ENCODE measurements around the gene SH3BP4. TPM values are rescaled to one million over a fixed set of nuclear protein-coding genes. Genes with fewer than 3 reads are reported as not detected.
A peak's percentile ranks its signal among the peaks of the same experiment; 100 is the strongest.

SH3BP4 gene
- total and polyA plus RNA-seq, 2 of the 13 experiments (the other 11 are each of a cell fraction or from before 2014, with no cell fraction given): 34.6 to 99.1 TPM

DNA sequence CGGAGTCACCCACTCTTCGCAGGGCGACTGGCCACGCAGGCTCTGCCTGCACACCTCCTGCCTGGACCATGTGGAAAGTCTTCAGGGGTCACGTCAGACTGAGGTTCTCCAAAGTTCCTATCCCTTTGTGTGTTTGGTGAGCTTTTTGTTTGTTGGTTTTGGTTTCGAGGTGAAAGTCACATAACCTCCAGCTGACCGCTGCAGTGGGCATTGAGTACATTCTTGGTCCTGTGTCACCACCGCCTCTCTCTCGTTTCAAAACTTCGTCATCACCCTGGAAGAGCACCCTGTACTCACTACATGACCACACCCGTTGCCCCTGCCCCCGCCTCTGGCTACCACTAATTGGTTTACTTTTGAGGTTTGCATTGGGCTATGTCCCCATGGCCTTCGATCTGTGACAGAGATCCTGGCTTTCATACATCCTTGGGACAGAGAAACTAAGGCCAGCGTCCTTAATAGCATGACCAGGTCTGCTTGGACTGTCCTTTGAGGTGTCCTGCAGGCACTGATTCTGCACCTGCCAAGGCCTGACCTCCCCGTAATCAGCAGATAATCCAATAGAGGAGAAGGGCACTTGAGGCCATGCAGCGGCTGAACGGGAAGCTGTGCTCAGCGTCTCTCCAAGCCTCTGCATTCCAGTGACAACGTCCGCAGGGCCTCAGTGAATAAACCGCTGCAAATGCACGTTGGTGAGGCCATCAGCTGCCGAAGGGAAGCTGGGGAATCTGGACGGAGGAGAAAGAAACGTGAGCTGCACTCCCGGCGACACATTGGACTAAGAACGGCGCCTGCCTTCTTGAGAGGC, 46.8 kb downstream of the SH3BP4 start (continued):
- TF ChIP-seq SPEN (CRISPR knock-in tag; IDR thresholded peaks at IDR 0.05; ENCODE audit: low read depth) (peak; percentile 74), ZSCAN22 (CRISPR knock-in tag; IDR thresholded peaks at IDR 0.05) (no peak), POLR2AphosphoS2 (IDR thresholded peaks at IDR 0.05; ENCODE audit: low read depth, low read length) (0 out of 2 replicates have a peak, but pooled peaks have one; percentile 43), ESRRA (CRISPR knock-in tag; IDR thresholded peaks at IDR 0.05; ENCODE audit: low read depth) (no peak; the same call in 1 of the 2 replicates), ZNF577 (CRISPR knock-in tag; IDR thresholded peaks at IDR 0.05; ENCODE audit: borderline replicate concordance, low read depth) (no peak), ZNF598 (CRISPR knock-in tag; IDR thresholded peaks at IDR 0.05; ENCODE audit: borderline replicate concordance) (no peak), ZNF616 (CRISPR knock-in tag; IDR thresholded peaks at IDR 0.05; ENCODE audit: low read depth) (no peak), SIN3A (IDR thresholded peaks at IDR 0.05; ENCODE audit: borderline replicate concordance, low read depth, low read length) (no peak), TCF7L2 (IDR thresholded peaks at IDR 0.05; ENCODE audit: low read depth, low read length) (no peak), SALL2 (CRISPR knock-in tag; IDR thresholded peaks at IDR 0.05) (no peak), U2AF1 (optimal IDR thresholded peaks at IDR 0.05; ENCODE audit: low read depth, low read length) (no peak), SRSF4 (IDR thresholded peaks at IDR 0.05; ENCODE audit: low read depth, low read length, poor library complexity, severe bottlenecking) (no peak), TSC22D2 (CRISPR knock-in tag; IDR thresholded peaks at IDR 0.05; ENCODE audit: borderline replicate concordance) (no peak), RFX3 (CRISPR knock-in tag; IDR thresholded peaks at IDR 0.05) (no peak), CBFB (CRISPR knock-in tag; IDR thresholded peaks at IDR 0.05) (peak; percentile 24; the same call in 1 of the 2 replicates), KAT8 (CRISPR knock-in tag; IDR thresholded peaks at IDR 0.05) (0 out of 2 replicates have a peak, but pooled peaks have one; percentile 19), ZNF331 (CRISPR knock-in tag; IDR thresholded peaks at IDR 0.05) (0 out of 2 replicates have a peak, but pooled peaks have one; percentile 24), ZFYVE20 (CRISPR knock-in tag; IDR thresholded peaks at IDR 0.05; ENCODE audit: borderline replicate concordance, low read depth) (no peak)
- TF ChIP-seq, protein P1, sequence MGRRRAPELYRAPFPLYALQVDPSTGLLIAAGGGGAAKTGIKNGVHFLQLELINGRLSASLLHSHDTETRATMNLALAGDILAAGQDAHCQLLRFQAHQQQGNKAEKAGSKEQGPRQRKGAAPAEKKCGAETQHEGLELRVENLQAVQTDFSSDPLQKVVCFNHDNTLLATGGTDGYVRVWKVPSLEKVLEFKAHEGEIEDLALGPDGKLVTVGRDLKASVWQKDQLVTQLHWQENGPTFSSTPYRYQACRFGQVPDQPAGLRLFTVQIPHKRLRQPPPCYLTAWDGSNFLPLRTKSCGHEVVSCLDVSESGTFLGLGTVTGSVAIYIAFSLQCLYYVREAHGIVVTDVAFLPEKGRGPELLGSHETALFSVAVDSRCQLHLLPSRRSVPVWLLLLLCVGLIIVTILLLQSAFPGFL (CRISPR knock-in tag; IDR thresholded peaks at IDR 0.05): no peak
- TF ChIP-seq, protein P2, sequence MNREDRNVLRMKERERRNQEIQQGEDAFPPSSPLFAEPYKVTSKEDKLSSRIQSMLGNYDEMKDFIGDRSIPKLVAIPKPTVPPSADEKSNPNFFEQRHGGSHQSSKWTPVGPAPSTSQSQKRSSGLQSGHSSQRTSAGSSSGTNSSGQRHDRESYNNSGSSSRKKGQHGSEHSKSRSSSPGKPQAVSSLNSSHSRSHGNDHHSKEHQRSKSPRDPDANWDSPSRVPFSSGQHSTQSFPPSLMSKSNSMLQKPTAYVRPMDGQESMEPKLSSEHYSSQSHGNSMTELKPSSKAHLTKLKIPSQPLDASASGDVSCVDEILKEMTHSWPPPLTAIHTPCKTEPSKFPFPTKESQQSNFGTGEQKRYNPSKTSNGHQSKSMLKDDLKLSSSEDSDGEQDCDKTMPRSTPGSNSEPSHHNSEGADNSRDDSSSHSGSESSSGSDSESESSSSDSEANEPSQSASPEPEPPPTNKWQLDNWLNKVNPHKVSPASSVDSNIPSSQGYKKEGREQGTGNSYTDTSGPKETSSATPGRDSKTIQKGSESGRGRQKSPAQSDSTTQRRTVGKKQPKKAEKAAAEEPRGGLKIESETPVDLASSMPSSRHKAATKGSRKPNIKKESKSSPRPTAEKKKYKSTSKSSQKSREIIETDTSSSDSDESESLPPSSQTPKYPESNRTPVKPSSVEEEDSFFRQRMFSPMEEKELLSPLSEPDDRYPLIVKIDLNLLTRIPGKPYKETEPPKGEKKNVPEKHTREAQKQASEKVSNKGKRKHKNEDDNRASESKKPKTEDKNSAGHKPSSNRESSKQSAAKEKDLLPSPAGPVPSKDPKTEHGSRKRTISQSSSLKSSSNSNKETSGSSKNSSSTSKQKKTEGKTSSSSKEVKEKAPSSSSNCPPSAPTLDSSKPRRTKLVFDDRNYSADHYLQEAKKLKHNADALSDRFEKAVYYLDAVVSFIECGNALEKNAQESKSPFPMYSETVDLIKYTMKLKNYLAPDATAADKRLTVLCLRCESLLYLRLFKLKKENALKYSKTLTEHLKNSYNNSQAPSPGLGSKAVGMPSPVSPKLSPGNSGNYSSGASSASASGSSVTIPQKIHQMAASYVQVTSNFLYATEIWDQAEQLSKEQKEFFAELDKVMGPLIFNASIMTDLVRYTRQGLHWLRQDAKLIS (CRISPR knock-in tag; IDR thresholded peaks at IDR 0.05): 0 out of 2 replicates have a peak, but pooled peaks have one; percentile 9
- TF ChIP-seq, protein P3, sequence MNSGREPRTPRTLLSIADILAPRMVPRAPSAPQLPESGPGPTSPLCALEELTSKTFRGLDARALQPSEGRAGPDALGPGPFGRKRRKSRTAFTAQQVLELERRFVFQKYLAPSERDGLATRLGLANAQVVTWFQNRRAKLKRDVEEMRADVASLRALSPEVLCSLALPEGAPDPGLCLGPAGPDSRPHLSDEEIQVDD (CRISPR knock-in tag; IDR thresholded peaks at IDR 0.05; ENCODE audit: borderline replicate concordance): no peak
- TF ChIP-seq, protein P4, sequence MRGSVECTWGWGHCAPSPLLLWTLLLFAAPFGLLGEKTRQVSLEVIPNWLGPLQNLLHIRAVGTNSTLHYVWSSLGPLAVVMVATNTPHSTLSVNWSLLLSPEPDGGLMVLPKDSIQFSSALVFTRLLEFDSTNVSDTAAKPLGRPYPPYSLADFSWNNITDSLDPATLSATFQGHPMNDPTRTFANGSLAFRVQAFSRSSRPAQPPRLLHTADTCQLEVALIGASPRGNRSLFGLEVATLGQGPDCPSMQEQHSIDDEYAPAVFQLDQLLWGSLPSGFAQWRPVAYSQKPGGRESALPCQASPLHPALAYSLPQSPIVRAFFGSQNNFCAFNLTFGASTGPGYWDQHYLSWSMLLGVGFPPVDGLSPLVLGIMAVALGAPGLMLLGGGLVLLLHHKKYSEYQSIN (CRISPR knock-in tag; IDR thresholded peaks at IDR 0.05; ENCODE audit: borderline replicate concordance): no peak
- TF ChIP-seq, protein P5, sequence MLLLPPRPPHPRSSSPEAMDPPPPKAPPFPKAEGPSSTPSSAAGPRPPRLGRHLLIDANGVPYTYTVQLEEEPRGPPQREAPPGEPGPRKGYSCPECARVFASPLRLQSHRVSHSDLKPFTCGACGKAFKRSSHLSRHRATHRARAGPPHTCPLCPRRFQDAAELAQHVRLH (CRISPR knock-in tag; IDR thresholded peaks at IDR 0.05; ENCODE audit: borderline replicate concordance, low read depth): no peak

Measured in HepG2 (cell line).